ENCODE data around the gene TP53TG3B. TPM values are rescaled to one million over a fixed set of nuclear protein-coding genes. Genes with fewer than 3 reads are reported as not detected.
"Not testable (repeated sequence)": the region's sequence is repeated elsewhere in the genome, so short reads cannot be mapped to it uniquely, and the experiment has no call there.

The TP53TG3B gene
- total RNA-seq, result 1 to 10 TPM in 1 of 3 donors, not detected in 2; 1.2 TPM

DNA sequence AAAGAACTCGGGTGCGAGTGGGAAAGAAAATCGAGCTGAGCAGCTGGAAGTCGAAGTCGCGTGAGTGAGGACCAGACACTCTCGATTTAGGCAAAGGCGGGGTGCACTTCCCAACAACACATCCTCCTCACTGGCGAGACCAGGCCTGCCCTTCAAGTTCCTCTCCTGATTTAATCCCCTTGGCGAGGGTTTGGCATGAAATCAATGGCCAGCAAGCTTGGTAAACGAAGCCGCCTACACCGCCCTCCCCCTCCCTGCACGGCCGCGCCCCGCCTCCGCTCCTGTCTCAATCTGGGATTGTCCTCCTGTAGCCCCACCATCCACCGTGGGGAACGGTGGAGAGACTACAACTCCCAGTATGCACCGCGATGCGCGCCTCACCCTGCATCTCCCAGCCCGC, at the start of gene TP53TG3B:
Gene TP53TG3B (plus strand): TSS at position 301 of the 400 bp plus-strand sequence. CDS start 68 bp downstream, at position 369.
- H3K9me3 ChIP-seq; H3K27me3 ChIP-seq; H3K4me1 ChIP-seq; H3K27ac ChIP-seq; DNase-seq (ENCODE audit: low spot score in 2 of 2); intact Hi-C loops (cut with DNase I; ENCODE audit: low total_unique reads); H3K4me3 ChIP-seq; H3K36me3 ChIP-seq: not testable (repeated sequence)

- H3K27me3 ChIP-seq; H3K27ac ChIP-seq; intact Hi-C loops (cut with DNase I; ENCODE audit: low total_unique reads); H3K36me3 ChIP-seq; H3K4me3 ChIP-seq; H3K4me1 ChIP-seq; DNase-seq (ENCODE audit: low spot score in 2 of 2): not testable (repeated sequence)
- peaks cover 3 to 30% of the 10 kb centered on the region in 2 donors for H3K9me3 ChIP-seq
Observed at GRCh38 chr16:33336226-33337012, 24.2 kb upstream of the TP53TG3B start.

DNA sequence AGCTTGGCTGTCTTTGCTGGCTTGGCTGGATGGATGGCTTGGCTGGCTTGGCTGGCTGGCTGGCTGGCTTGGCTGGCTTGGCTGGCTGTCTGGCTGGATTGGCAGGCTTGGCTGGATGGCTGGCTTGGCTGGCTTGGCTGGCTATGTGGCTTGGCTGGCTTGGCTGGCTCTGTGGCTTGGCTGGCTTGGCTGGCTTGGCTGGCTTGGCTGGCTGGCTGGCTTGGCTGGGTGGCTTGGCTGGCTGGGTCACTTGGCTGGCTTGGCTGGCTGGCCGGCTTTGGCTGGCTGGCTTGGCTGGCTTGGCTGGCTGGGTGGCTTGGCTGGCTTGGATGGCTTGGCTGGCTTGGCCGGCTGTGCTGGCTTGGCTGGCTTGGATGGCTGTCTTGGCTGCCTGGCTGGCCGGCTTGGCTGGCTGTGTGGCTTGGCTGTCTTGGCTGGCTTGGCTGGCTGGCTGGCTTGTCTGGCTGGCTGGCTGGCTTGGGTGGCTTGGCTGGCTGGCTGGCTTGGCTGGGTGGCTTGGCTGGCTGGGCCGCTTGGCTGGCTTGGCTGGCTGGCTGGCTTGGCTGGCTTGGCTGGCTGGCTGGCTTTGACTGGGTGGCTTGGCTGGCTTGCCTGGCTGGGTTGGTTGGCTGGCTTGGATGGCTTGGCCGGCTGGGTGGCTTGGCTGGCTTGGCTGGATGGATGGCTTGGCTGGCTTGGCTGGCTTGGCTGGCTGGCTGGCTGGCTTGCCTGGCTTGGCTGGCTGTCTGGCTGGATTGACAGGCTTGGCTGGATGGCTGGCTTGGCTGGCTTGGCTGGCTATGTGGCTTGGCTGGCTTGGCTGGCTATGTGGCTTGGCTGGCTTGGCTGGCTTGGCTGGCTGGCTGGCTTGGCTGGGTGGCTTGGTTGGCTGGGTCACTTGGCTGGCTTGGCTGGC, 22.8 kb upstream of the TP53TG3B start:
- H3K36me3 ChIP-seq; intact Hi-C loops (cut with DNase I; ENCODE audit: low total_unique reads); H3K4me1 ChIP-seq; H3K27me3 ChIP-seq; DNase-seq (ENCODE audit: low spot score in 2 of 2); H3K4me3 ChIP-seq; H3K27ac ChIP-seq: not testable (repeated sequence)
- peaks cover 3 to 30% of the 10 kb centered on the region in 2 donors for H3K9me3 ChIP-seq

DNA sequence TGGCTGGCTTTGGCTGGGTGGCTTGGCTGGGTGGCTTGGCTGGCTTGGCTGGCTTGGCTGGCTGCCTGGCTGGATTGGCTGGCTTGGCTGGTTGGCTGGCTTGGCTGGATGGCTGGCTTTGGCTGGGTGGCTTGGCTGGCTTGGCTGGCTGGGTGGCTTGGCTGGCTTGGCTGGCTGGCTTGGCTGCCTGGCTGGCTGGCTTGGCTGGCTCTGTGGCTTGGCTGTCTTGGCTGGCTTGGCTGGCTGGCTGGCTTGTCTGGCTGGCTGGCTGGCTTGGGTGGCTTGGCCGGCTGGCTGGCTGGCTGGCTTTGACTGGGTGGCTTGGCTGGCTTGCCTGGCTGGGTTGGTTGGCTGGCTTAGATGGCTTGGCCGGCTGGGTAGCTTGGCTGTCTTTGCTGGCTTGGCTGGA, 22.1 kb upstream of the TP53TG3B start:
- H3K9me3 ChIP-seq, result peaks cover 3 to 30% of the 10 kb centered on the region in 2 donors
- H3K36me3 ChIP-seq; H3K27ac ChIP-seq; H3K4me3 ChIP-seq; intact Hi-C loops (cut with DNase I; ENCODE audit: low total_unique reads); H3K4me1 ChIP-seq; H3K27me3 ChIP-seq; DNase-seq (ENCODE audit: low spot score in 2 of 2): not testable (repeated sequence)

DNA sequence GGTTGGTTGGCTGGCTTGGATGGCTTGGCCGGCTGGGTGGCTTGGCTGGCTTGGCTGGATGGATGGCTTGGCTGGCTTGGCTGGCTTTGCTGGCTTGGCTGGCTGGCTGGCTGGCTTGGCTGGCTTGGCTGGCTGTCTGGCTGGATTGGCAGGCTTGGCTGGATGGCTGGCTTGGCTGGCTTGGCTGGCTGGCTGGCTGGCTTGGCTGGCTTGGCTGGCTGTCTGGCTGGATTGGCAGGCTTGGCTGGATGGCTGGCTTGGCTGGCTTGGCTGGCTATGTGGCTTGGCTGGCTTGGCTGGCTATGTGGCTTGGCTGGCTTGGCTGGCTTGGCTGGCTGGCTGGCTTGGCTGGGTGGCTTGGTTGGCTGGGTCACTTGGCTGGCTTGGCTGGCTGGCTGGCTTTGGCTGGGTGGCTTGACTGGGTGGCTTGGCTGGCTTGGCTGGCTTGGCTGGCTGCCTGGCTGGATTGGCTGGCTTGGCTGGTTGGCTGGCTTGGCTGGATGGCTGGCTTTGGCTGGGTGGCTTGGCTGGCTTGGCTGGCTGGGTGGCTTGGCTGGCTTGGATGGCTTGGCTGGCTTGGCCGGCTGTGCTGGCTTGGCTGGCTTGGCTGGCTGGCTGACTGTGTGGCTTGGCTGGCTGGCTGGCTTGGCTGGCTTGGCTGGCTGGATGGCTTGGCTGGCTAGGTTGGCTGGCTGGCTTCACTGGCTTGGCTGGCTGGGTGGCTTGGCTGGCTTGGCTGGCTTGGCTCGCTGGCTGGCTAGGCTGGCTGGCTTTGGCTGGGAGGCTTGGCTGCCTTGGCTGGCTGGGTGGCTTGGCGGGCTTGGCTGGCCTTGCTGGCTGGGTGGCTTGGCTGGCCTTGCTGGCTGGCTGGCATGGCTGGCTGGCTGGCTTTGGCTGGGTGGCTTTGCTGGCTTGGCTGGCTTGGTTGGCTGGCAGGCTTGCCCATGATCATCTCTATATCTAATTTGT, 21.3 kb upstream of the TP53TG3B start:
- DNase-seq (ENCODE audit: low spot score in 2 of 2); H3K36me3 ChIP-seq; H3K4me1 ChIP-seq; H3K4me3 ChIP-seq; intact Hi-C loops (cut with DNase I; ENCODE audit: low total_unique reads); H3K27me3 ChIP-seq; H3K27ac ChIP-seq: not testable (repeated sequence)
- peaks cover 3 to 30% of the 10 kb centered on the region in 2 donors for H3K9me3 ChIP-seq

Other genes with a start within 250 kb of the TP53TG3B start
- not detected for gene TP53TG3C, start 166.6 kb upstream of the TP53TG3B start, total RNA-seq
- not detected for gene TP53TG3E, start 56.5 kb upstream of the TP53TG3B start, total RNA-seq
- gene TP53TG3F, start 98.8 kb downstream of the TP53TG3B start, total RNA-seq, result not detected